Activated effector memory CD4-positive, alpha-beta T cell treated with anti-CD3 and anti-CD28 coated beads, Interleukin-2, amount 50 U/mL, for 16 hours (primary cell): ENCODE results near the gene RUNX2.

ENCODE experiments used
- DNase-seq: peaks from one replicate; pipeline ENCODE4 v3.0.0-alpha.2; 2020

RUNX2 gene

DNA sequence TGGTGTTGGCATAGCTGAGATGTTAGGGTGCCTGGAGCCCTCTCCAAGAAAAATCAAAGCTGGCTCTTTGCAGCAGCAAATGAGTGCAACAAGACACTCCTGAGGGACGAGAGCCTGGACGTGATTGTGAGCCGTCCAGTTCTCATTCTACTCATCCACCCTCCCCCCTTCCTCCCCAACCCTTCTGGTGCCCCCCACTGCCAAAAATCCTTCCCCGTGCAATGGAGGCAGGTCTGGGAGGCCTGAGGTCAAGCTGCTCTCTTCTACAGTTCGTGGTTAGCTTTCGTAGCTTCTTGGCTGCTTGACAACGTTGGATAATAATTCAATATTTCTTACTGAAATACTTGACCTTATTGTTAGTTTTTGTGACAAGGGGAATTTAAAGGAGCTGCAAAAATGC is 234.9 kb downstream of the RUNX2 start:
- no peak for DNase-seq

DNA sequence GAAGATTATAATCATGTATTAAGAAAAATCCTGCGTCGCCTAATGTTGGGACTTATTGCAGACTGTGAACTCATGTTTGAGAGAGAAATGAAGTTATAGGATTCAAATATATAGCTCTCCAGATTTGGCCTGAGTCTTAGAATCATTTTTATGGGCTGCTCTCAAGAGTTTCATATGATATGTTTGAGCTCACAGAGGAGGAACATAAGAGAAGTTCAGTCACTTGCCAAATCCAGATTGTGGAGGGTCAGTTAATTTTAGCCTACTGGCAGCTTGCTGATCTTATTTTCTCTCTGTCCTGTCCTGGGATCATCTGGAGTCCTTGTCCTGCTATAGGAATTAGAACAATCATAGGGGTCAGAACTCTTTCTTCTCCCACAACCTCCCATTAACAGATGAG is 235.7 kb downstream of the RUNX2 start:
- DNase-seq: no peak

DNA sequence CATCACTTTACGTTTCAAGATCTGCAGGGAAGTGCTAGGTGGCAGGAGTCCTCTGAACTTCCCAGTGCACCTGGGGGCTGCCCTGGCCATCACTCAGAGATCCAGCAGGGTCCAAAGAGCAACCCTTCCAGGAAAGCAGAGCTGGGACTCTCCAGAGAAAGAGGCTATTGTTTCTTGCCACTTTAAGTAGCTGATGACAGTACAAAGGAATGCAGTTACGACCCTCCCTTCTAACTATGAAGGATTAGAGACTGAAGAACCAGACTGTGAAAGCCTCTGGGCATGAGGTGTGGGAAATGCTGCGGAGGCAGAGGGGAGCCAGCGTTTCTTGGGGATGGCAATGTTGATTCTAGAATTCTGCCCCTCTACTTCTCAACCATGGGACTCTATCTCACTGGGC is 238.8 kb downstream of the RUNX2 start:
- DNase-seq: no peak

DNA sequence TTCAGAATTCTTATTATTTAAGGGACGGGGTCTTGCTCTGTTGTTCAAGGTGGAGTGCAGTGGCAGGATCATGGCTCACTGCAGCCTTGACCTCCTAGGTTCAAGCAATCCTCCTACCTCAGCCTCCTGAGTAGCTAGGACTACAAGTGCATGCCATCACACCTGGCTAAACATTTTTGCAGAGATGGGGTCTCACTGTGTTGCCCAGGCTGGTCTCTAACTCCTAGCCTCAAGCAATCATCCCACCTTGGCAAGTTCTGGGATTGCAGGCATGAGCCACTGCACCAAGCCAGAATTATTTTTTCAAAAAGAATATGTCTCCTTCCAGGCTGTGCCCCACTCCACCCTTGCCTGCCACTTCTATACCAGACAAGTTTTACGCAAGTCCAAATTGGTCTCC is 239.7 kb downstream of the RUNX2 start:
- no peak for DNase-seq

DNA sequence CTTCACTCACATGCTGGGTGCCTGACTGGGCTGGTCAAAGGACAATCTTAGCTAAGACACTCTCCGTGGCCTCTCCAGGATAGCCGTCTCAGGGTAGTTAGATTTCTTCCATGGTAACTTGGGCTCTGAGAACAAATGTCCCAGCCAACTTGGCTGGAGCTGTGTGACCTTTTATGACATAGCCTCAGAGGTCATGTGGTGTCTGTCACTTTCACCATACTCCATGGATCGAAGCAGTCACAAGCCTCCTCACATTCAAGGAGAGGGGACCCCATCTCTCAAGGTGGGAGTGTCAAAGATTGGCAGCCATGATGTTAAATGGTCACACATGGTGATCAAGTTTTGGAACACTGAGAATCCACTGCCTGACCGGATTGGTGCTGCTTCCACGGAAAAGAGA is 240.5 kb downstream of the RUNX2 start:
- no peak for DNase-seq

DNA sequence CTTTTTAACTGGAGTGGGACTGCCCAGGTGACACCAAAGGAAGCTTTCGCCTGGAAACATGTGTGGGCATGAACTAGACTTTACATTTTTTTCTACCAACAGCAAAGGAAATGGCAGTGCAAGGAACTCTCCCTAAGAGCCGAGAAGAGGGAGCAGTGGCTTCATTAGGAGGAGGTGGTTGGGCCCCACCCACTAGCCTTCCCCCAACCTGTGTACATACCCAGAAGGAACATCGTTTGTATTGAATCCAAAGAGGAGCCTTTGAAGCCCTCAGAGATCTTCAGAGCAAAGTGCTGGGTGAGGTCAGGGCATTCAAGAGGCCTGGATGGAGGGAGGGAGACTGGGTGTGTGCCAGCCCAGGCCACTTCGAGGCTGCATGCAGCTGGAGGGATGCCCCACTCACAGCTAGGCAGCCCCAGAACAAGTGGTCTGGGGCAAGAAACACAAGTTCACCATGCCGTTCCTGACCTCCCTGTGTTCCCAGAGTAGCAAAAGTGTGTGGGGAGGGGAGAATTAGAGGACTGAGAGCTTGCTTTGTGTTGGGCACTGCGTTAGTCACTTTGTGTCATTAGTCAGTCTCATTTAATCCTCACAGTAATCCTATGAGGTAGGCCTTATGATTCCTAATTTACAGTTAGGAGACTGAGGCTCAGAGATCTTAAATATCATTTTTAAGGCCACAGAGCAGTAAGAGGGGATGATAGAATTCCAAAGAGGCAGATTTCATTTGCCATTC is 241.2 kb downstream of the RUNX2 start:
- DNase-seq: no peak

DNA sequence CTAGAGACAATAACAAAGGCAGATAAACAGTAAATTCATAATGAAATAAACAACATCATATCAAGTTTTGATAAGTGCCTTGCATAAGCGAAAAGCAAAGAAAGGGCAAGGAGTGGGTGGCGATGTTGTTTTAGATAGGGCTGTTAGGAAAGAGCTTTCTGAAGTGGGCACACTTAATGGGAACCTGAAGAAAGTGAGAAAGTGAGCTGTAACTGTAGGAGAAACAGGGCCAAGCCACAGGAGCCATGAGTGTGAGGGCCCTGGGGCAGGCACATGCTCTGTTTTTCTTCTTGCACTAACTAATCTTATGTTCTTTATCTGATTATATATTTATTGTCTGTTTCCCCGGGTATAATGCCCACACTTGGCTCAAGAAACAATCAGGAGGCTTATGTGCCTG is 243.0 kb downstream of the RUNX2 start:
- no peak for DNase-seq

DNA sequence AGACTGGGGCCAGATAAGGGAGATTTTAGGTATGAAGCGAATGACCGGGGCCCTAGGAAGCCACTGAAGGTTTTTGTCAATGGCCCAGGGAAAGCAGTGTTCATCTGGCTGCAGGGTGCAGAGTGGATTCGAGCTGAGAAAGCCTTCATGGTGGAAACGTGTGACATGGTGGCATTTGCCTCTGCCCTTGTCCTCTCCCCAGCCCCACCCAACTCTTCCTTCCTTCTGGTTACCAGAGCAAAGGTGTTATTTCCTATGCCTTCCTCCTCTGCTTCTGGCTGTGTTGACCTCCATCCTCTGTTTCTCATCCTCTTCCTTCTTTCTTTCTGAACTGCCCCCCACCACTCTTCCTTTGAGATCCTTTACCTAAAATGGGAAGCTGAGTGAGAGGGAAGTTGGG is 244.7 kb downstream of the RUNX2 start:
- DNase-seq: no peak

DNA sequence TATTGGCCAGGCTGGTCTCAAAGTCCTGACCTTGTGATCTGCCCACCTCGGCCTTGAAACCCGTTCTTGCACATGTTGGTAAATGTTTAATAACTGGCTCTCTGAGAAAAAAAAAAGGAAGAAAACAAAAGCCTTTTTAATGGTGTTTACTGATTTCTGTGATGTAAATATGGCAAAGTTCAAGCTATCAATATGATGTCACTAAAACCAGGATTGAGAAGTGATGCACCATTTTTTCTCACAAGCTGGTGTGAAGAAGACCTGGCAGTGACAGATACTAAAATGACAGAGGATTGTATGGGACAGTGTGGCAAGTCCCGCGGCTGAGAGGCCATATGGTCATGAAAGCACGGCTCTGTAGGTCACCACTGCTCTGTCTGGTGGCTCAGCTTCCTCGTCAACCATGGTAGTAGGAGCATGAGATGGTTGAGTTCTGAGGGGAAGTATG is 245.9 kb downstream of the RUNX2 start:
- no peak for DNase-seq

DNA sequence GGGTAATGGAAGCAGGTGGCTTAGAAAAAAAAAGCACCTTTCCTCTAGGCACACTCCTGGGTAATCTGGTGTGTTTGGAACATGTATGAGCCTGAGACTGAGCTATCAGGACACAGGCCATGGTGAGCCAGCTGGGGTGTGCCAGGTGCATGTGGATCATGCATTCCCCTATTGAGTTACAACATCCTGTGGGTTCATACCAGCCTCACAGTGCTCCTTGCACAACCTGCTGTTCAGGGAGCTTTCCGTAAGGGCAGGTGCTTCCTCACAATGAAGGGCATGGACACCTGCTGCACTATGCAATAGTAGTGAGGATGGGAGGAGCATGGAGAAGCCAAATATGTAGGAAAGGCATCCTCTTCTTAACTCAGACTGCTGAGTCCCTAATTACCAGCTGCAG is 246.8 kb downstream of the RUNX2 start:
- DNase-seq: no peak

DNA sequence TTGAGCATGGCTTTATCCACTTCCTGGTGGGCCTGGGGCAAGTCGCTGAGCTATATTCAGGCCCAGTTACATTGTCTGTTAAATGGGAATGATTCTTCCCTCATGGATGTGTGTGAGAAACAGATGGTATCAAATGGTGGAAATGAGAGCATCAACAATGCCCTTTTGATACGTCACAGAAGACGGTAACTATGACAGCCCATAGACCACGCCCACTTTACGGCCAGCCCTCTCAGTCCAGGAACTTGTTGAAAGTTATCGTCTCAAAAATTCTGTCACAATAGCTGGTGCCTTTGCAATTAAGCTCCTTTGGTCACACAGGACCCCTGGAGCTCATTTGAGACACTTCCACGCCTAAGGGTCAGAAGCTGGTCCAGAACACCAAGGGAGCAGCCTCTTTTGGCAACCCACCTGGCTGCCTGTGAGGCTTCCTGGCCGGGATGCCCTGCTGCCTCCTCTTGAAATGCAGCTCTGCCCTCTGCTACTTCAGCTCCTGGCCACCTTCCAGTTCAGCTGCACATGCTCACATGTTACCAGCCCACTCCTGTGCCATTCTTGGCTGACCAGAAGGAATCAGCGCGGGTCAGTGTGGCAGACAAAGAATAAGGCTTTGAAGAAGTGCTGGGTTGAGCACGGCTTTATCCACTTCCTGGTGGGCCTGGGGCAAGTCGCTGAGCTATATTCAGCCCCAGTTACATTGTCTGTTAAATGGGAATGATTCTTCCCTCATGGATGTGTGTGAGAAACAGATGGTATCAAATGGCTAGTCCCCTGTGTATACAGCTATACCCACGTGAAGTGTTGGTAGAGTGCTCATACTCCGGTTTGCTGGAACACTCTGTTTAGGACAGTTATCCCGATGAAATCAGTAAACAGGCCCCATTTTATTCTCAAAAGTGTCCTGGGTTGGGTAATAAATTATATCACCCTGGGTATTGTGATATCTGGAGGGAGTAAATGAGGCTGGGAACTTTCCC is 248.8 kb downstream of the RUNX2 start:
- DNase-seq: no peak

DNA sequence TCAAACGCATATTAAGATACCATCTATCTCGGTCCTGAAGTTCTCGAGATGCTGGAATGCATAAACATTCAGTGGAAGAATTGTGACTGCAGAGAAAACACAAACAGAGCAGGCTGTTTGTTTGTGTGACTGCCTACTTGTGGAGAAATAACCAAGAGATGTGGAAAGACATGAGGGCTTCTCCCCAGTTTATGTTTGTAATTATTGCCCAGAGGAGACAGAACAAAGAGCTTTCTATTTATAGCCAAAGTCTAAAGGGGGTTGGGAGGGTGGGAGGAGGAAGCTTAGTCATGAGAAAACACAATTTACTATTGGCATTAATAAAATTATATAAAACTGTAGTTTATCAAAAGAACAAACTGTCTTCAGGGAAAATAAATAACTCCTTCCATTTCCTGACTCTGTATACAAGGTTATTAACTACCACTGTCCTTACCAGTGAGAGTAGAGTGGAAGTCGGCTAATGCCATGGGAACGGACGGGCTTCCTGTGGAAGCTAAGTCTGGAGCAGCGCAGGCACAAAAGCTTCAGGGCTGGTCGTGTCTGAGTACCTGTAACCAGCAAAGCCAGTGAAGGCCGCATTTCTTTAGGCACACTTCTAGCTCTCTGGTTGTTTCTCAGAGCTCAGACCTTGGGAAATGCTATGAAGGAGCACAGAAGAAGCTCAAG is 249.8 kb downstream of the RUNX2 start:
- DNase-seq: no peak

DNA sequence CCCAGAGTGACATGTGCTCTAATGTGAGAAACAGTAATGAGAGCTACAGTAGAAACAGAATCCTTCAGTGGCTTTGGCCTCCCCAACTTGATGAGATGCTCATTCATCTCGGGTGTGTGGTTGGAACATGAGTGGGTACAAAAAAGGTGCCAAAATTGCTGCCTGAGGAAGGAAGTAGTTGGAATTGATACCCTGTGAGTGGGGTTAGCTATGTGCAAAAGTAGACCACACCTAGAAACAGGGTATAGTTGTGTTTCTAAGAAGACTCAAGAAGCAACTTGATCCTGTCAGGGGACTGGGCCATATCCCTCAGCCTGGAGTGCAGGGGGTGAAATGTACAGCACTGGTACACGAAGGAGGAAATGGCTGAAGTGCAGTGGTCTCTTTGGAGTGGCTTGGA is 256.0 kb downstream of the RUNX2 start:
- DNase-seq: no peak

DNA sequence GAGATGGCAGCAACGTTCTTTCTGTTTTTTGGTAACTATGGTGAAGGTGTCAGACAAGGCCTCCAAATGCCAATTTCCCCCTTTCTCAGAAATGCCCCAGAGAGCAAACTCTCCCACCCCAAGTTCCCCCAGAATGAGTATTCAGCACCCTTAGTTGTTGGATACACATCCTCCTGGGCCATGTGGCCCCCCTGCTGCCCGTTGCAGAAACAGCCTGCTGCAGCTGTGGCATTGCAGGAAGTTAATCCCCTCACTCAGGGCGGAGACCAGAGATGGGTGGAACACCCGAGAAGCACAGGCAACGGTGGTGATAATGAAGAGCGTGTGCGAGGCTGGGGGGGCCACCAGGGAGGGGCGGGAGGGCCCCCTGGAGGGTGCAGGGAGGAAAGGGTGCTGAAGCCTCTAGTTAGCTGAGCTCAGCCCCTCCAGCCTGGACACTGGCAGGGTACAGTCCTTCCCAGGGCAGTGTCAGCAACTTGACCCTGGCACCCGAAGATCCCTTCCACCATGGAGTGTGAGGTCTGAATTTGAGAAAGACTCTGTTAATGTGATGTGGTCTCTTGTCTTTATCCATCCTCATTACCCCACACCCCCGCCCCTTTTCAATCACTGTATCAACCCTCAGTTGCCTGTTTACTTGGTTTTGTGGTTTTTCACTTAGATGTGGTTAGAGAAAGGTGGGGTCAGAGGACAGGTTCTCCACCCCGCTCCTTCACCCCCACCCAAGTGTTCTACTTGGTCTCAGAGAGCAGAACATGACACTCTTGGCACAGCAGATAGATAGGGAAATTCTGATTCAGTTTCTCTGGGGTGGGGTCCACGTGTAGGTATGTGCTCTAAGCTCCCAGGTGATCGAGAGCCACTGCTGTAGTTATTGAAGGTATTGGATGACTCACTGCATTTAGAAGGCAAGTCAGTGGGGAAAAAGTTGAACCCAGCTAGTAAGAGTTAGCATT is 258.4 kb downstream of the RUNX2 start:
- DNase-seq: peak; percentile 79

DNA sequence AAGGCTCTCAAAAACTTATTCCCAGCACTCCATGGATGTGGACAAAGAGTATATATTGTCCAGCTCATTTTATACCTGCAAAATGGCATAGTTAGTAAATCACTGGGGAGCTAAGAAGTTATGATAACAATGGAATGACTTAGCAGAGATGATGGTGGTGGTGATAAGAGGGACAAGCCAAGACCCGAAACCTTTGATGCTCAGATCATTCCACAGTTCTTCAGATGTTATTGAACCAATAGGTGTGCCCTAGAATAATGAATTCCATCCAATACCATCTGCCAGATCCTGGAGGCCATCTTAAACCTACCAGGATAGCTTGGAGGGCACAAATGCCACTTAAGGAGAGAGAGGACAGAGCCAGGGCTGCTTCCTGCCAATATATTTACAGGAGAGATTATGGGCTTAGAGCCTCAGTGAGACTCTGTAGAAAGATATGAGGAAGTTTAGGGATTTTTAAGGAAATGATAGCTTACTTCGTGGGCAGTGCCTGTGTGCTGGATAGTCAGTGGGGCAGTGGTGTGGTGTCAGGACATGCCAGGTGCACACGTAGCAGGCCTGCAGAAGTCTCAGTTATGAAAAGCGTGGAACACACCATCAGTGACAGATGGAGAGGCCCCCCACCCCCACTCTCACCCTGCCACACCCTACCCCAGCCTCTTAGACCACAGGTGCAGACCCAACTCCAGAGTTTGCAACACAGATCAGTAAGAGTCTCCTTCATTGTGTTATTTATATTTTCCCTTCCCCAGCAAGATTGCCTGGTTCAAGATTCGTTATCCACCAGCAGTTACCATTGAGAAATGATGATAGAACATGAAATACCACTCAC is 259.3 kb downstream of the RUNX2 start:
- DNase-seq: no peak

DNA sequence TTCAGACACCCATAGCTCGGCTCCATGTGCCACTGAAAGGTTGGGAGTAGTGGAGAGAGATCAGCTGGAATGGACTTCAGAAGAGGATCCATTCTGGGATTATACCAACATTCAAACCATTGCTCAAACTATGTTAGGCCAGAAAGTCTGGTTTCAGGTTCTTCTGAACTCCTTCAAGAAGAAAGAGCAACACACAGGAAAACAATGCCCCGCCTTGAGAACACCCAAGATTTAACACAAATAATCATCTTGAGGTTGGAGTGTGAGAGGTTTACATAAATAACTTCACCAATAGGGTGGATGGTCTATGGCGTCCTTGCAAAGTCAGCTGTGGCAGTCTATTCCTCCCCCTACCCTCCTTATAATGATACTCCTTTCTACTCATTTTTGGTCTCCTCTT is 261.2 kb downstream of the RUNX2 start:
- no peak for DNase-seq

DNA sequence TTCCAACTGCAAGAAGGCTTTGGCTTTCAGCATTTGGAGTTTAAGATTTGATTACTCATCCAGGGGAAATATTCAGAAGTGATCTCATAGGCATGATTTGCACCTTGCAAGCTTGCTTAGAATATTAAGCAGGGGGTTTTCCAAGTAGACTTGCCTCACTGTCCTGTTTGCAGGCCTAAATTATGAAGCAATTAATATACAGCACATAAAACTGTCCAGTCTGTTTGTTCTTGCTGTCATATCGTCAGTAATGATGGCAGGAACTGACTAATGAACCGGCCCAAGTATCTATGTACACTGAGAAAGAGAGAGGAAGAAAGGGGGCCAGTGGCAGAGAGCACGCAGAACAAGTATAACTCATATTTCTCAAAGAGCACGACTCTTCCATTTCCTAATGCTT is 262.1 kb downstream of the RUNX2 start:
- no peak for DNase-seq

DNA sequence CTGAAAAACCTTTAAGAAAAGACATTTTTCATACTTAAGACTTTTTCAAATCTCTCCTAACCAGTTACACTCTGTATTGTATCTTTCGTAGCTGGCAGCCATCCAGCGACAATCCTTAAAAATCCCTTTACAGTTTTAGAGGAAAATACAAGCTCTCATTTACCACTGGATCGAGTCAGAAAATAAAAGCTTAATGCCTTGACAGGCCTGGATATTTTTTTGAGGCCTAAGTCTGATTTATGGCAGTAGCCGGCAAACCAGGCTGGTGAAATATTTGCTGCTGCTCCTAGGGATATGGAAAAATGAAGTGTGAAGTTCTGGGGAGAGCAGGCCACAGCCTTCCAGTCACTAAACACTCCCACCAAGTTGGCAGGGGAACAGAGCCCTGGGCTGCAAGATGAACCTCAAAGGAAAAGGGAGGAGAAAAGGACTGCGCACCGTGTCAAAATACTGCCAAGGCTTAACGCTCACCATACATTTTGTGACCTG is 262.6 kb downstream of the RUNX2 start:
- DNase-seq: no peak

DNA sequence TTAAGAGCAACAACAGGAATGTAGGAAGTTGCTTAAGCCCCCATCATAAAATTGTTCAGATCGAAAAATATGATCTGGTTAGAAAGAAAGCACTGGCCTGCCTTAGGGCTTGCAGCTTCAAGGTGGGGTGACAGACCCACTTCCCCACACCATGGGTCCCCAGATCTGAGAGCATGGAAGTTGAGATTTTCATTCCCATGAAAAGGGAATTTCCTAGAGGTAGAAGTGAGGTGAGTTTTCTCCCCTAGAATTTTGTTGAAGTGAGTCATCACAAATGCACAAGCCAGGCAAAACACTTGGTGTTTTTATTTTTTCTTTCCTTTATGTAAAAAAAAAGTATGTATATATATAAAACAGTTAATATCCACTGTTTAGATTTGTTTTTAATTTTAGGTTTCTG is 263.2 kb downstream of the RUNX2 start:
- no peak for DNase-seq

DNA sequence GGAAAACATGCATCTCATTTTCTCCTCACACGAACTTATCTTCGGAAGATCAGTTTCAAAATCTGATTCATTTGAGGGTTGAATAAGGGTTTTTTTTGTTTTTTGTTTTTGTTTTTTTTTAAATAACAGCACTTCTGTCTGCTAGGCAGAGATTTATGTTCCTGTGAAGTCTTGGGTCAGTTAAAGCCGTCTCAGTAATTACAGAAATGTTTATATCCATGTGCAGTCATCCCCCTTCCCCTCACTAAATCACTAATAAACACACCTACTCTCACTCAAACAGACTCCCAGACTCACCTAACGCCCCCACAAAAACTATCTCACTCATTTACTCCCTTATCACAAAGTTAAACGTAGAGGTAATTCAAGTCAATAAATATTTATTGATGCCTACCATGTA is 263.8 kb downstream of the RUNX2 start:
- no peak for DNase-seq

DNA sequence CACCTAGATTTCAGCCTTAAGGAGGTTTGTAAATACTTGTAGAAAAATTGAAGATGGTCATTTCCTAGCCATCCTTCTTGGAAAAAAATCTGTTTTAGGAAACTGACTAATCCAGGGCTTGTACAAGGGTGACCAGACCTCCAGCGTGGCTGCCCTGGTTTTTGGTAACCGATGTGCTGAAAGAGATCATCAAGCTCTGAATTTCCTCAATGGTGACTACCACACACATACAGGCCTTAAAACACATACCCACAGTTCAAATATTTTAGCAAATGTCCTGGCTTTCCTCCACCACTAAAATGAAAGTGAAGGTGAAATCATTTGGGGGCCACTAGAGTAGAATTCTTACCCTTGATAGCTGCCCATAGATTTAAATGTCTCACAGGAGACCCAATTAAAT is 264.9 kb downstream of the RUNX2 start:
- no peak for DNase-seq
